NT2/D1 (cell line): ENCODE measurements around the gene RBL1.

Experiments used
- SUZ12 ChIP-seq: IDR thresholded peaks from 2 replicates; pipeline ENCODE4 v1.6.1; 2011; ENCODE audit not compliant: insufficient read length, insufficient read depth; ENCODE audit errors: extremely low read depth
- YY1 ChIP-seq: IDR thresholded peaks from 2 replicates; pipeline ENCODE4 v1.6.1; 2011; ENCODE audit not compliant: insufficient read length, insufficient read depth
- ZNF274 ChIP-seq: IDR thresholded peaks from 2 replicates; pipeline ENCODE4 v1.6.1; 2011; ENCODE audit warnings: mild to moderate bottlenecking, low read depth, low read length

DNA sequence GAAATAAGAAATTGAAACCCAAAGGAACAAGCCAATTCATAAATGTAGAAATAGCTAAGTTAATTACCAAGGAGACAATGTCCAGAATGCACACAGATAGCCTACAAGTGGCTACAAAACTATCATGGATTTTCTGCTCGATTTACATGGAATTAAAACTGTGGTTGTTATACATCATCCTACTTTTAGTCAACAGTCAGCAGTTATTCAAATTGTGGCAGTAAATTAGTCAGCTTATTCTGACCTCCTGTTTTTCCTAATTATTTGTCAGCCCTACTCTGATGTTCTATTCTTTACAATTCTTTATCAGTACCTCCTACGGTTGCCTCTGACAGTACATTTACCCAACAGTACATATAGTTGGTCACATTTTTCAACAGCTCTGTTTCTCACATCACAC is 29.6 kb downstream of the RBL1 start:
- TF ChIP-seq SUZ12, result no peak
- no peak for TF ChIP-seq YY1
- no peak for TF ChIP-seq ZNF274
